H1 (cell line): ENCODE results near the gene NCAPG2. TPM values are rescaled to one million over a fixed set of nuclear protein-coding genes. Genes with fewer than 3 reads are reported as not detected.

ENCODE experiments used
- ATF2 ChIP-seq: IDR thresholded peaks from 2 replicates; pipeline ENCODE4 v1.6.1; 2012; ENCODE audit warnings: low read length, inconsistent platforms
- BACH1 ChIP-seq: IDR thresholded peaks from 2 replicates; pipeline ENCODE4 v1.6.1; 2012; ENCODE audit warnings: low read length, improper control_type of control experiment
- BCL11A ChIP-seq, 2 experiments: IDR thresholded peaks; one replicate each; pipeline ENCODE4 v1.6.1; 2011; ENCODE audit warnings: low read depth in 2 of 2, low read length in 2 of 2, mild to moderate bottlenecking in 2 of 2
- CBX8 ChIP-seq: fragments of 300-800, 300-1000 bp; sonication (generic); IDR thresholded peaks from 2 replicates; pipeline ENCODE4 v1.7.1; 2016; ENCODE audit warnings: low read depth, low read length, borderline replicate concordance
- CHD7 ChIP-seq: fragments of 300-600 bp; sonication (generic); IDR thresholded peaks from 2 replicates; pipeline ENCODE4 v1.7.1; 2012; ENCODE audit warnings: low read length, moderate library complexity, mild to moderate bottlenecking, inconsistent platforms; ENCODE audit not compliant: insufficient replicate concordance
- RNF2 ChIP-seq: fragments of 200-900, 300-1000 bp; sonication (generic); IDR thresholded peaks from 2 replicates; pipeline ENCODE4 v1.7.1; 2016; ENCODE audit warnings: borderline replicate concordance, low read depth, mild to moderate bottlenecking, antibody characterized with exemption, low read length; ENCODE audit not compliant: poor library complexity, severe bottlenecking; ENCODE audit errors: missing control alignments
- TAF1 ChIP-seq: IDR thresholded peaks from 2 replicates; pipeline ENCODE4 v1.6.1; 2011; ENCODE audit warnings: mild to moderate bottlenecking, low read depth, low read length
- TEAD4 ChIP-seq: IDR thresholded peaks from 2 replicates; pipeline ENCODE4 v1.6.1; 2012; ENCODE audit warnings: low read depth, low read length, inconsistent platforms, mixed read lengths
- polyA plus RNA-seq, 7 experiments: library from polyadenylated mRNA; depleted of rRNA in 3 of 7; stranded (reverse) in 5 of 7; unstranded in 2 of 7; fragments of >200 nt in 5 of 7; fragments of 200-250 nt in 2 of 7; gene quantifications; 1 replicate in 5 of 7; 2 replicates in 1 of 7; 4 replicates in 1 of 7; pipeline versions ENCODE4 v1.2.1 to v1.2.3, GENCODE V29; 2011 to 2013; ENCODE audit warnings: missing spikeins in 2 of 7, mixed read lengths in 2 of 7
- total RNA-seq: library from RNA; stranded (reverse); fragmentation: NEBNext Ultra II Directional; extraction: Animal tissue kit (Norgen Biotek cat#: 25700); gene quantifications from 2 replicates; pipeline ENCODE4 v1.2.1, GENCODE V29; 2021

Gene NCAPG2
- total and polyA plus RNA-seq, 2 of the 8 experiments (the other 6 are each of a cell fraction or from before 2014, with no cell fraction given) = 49.9 to 119 TPM

GRCh38 chr7:158606671-158607424, 97.8 kb downstream of the NCAPG2 start (continued):
- TF ChIP-seq CHD7 = no peak
- no peak for TF ChIP-seq CBX8
- no peak for TF ChIP-seq RNF2
- TF ChIP-seq TAF1 = no peak
- TF ChIP-seq BACH1 = no peak
- no peak for TF ChIP-seq ATF2
- no peak for TF ChIP-seq BCL11A (IDR thresholded peaks at IDR 0.05; ENCODE audit: low read depth in 2 of 2, low read length in 2 of 2)
- no peak for TF ChIP-seq TEAD4
